Fibroblast of lung (primary cell): ENCODE results near the gene IMMP2L. TPM values are rescaled to one million over a fixed set of nuclear protein-coding genes. Genes with fewer than 3 reads are reported as not detected.

Experiments
- DNase-seq, 2 donors: peaks; one replicate each; pipeline versions ENCODE4 v3.0.0 to v3.0.0-alpha.2; 2010; ENCODE audit warnings: low read depth in 2 of 2
- H2AFZ ChIP-seq: 2 replicates; pipeline ENCODE4 v1.5.1; 2012; ENCODE audit warnings: low read length, control low read depth, inconsistent platforms
- H3K27ac ChIP-seq: 2 replicates; pipeline ENCODE4 v1.5.1; 2011; ENCODE audit warnings: low read length, control low read depth; ENCODE audit not compliant: insufficient read depth
- H3K27me3 ChIP-seq: 2 replicates; pipeline ENCODE4 v1.5.1; 2011; ENCODE audit warnings: mild to moderate bottlenecking, low read length; ENCODE audit not compliant: control insufficient read depth, insufficient read depth
- H3K36me3 ChIP-seq: 2 replicates; pipeline ENCODE4 v1.5.1; 2011; ENCODE audit warnings: low read length; ENCODE audit not compliant: control insufficient read depth, insufficient read depth
- H3K4me1 ChIP-seq: 2 replicates; pipeline ENCODE4 v1.5.1; 2011; ENCODE audit warnings: low read length; ENCODE audit not compliant: control insufficient read depth, insufficient read depth; ENCODE audit errors: extremely low read depth
- H3K4me2 ChIP-seq: 2 replicates; pipeline ENCODE4 v1.5.1; 2011; ENCODE audit warnings: low read length, control low read depth; ENCODE audit not compliant: insufficient read depth; ENCODE audit errors: extremely low read depth
- H3K4me3 ChIP-seq, 4 experiments: fragments of 200-600 bp in 1 of 4; sonication (generic) in 1 of 4; replicated peaks in 1 of 4; 2 replicates each; pipeline ENCODE4 v1.5.1; 2011 to 2016; ENCODE audit warnings: low read length in 4 of 4, low read depth in 3 of 4, mild to moderate bottlenecking in 3 of 4, control low read depth in 2 of 4, inconsistent platforms in 1 of 4, mixed read lengths in 1 of 4; ENCODE audit not compliant: insufficient read depth in 1 of 4; ENCODE audit errors: control extremely low read depth in 1 of 4
- H3K79me2 ChIP-seq: 2 replicates; pipeline ENCODE4 v1.5.1; 2012; ENCODE audit warnings: mild to moderate bottlenecking, low read length, inconsistent platforms; ENCODE audit not compliant: control insufficient read depth, insufficient read depth
- H3K9ac ChIP-seq: 2 replicates; pipeline ENCODE4 v1.5.1; 2011; ENCODE audit warnings: mild to moderate bottlenecking, low read length, control low read depth; ENCODE audit not compliant: insufficient read depth
- H3K9me3 ChIP-seq: 2 replicates; pipeline ENCODE4 v1.5.1; 2012; ENCODE audit warnings: low read depth, low read length; ENCODE audit not compliant: control insufficient read depth, insufficient read depth
- H4K20me1 ChIP-seq: 2 replicates; pipeline ENCODE4 v1.5.1; 2011; ENCODE audit warnings: low read length; ENCODE audit not compliant: control insufficient read depth, insufficient read depth; ENCODE audit errors: extremely low read depth
- EZH2 ChIP-seq: IDR thresholded peaks from 2 replicates; pipeline ENCODE4 v1.5.1; 2012; ENCODE audit warnings: low read length, control low read depth, mild to moderate bottlenecking; ENCODE audit errors: missing control alignments
- polyA plus RNA-seq, 2 donors: library from polyadenylated mRNA; depleted of rRNA in 1 of 2; stranded (reverse) in 1 of 2; unstranded in 1 of 2; fragments of >200 nt; gene quantifications; 2 replicates each; pipeline ENCODE4 v1.2.1, GENCODE V29; 2011 to 2012; ENCODE audit warnings: missing spikeins in 1 of 2
- total RNA-seq: library from RNA; depleted of rRNA; stranded (reverse); fragments of >200 nt; gene quantifications from 2 replicates; pipeline ENCODE4 v1.2.1, GENCODE V29; 2014
- TF ChIP-seq, protein P1 (sequence below), 2 donors: IDR thresholded peaks in 1 of 2; conservative IDR thresholded peaks in 1 of 2; 1 replicate in 1 of 2; 2 replicates in 1 of 2; pipeline ENCODE4 v1.5.1; 2011 to 2012; ENCODE audit warnings: low read length in 2 of 2, control low read depth in 1 of 2, inconsistent platforms in 1 of 2, low read depth in 1 of 2, mild to moderate bottlenecking in 1 of 2

IMMP2L gene
- total and polyA plus RNA-seq, 2 donors (not counting 1 experiment from before 2014, with no cell fraction given): 6.9 to 14.4 TPM

DNA sequence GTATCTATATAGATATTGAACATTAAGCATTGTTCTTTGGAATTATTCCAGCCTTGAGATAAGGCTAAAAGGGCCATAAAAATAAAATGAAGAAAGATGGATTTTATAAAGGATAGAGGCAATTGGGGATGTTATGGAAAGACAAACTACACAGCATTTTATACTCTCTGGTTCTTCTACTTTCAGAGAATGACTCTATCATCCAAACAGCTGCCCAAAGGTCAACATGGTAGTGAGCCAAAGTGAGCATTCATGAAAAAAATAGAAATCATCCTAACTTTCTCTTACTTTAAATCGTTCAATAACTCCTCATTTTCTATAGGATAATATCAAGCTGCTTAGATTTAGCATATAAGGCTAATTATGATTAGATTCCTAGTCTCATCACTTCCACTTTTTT is 25.2 kb downstream of the IMMP2L start:
- no peak for DNase-seq
- Histone ChIP-seq H3K36me3 (no peaks in the 10 kb centered on the region), H3K27ac (no peak overlapping the region), H3K79me2 (no peaks in the 10 kb centered on the region), H3K9ac (no peak overlapping the region), H3K4me1 (no peaks in the 10 kb centered on the region), H2AFZ (no peak overlapping the region), H3K9me3 (no peaks in the 10 kb centered on the region), H3K27me3 (no peaks in the 10 kb centered on the region), H3K4me3 (no peak overlapping the region), H3K4me2 (no peak overlapping the region), H4K20me1 (no peaks in the 10 kb centered on the region)
- TF ChIP-seq, protein P1, sequence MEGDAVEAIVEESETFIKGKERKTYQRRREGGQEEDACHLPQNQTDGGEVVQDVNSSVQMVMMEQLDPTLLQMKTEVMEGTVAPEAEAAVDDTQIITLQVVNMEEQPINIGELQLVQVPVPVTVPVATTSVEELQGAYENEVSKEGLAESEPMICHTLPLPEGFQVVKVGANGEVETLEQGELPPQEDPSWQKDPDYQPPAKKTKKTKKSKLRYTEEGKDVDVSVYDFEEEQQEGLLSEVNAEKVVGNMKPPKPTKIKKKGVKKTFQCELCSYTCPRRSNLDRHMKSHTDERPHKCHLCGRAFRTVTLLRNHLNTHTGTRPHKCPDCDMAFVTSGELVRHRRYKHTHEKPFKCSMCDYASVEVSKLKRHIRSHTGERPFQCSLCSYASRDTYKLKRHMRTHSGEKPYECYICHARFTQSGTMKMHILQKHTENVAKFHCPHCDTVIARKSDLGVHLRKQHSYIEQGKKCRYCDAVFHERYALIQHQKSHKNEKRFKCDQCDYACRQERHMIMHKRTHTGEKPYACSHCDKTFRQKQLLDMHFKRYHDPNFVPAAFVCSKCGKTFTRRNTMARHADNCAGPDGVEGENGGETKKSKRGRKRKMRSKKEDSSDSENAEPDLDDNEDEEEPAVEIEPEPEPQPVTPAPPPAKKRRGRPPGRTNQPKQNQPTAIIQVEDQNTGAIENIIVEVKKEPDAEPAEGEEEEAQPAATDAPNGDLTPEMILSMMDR (conservative IDR thresholded peaks at IDR 0.05 in 1 of 2, IDR thresholded peaks at IDR 0.05 in 1 of 2; ENCODE audit: low read depth in 1 of 2, low read length in 2 of 2): no peak
- TF ChIP-seq EZH2: no peak

GRCh38 chr7:111535142-111535870 is 27.0 kb downstream of the IMMP2L start:
- no peak for TF ChIP-seq EZH2
- TF ChIP-seq, protein P1 (conservative IDR thresholded peaks at IDR 0.05 in 1 of 2, IDR thresholded peaks at IDR 0.05 in 1 of 2; ENCODE audit: low read depth in 1 of 2, low read length in 2 of 2): no peak
- H3K4me1 ChIP-seq: no peaks in the 10 kb centered on the region
- no peak overlapping the region for H3K9ac ChIP-seq
- no peak overlapping the region for H3K27ac ChIP-seq
- H3K79me2 ChIP-seq: no peaks in the 10 kb centered on the region
- H2AFZ ChIP-seq: no peak overlapping the region
- no peaks in the 10 kb centered on the region for H4K20me1 ChIP-seq
- no peak overlapping the region for H3K4me3 ChIP-seq
- DNase-seq: no peak
- H3K9me3 ChIP-seq: no peaks in the 10 kb centered on the region
- no peaks in the 10 kb centered on the region for H3K36me3 ChIP-seq
- H3K4me2 ChIP-seq: no peak overlapping the region
- no peaks in the 10 kb centered on the region for H3K27me3 ChIP-seq

DNA sequence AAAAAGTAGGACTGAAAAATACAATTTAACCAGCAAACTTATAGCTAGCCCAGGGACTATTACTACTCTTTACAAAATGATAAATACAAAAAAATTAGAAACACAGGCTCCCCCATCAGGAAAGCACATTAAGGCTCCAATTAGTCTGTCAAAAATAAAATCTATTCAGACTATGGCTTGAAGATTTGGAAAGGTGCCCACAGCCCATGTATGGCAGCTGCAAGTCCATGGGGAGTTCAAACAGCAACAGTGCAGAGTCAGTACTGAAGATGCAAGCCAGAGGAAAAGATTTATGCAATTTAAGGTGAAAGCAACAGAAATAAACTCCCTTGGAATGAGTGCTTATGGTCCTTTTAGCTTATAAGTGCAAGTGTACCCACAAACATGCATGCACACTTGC is 29.7 kb downstream of the IMMP2L start:
- TF ChIP-seq, protein P1 (conservative IDR thresholded peaks at IDR 0.05 in 1 of 2, IDR thresholded peaks at IDR 0.05 in 1 of 2; ENCODE audit: low read depth in 1 of 2, low read length in 2 of 2): no peak
- no peak for TF ChIP-seq EZH2
- Histone ChIP-seq H3K27me3 (no peaks in the 10 kb centered on the region), H4K20me1 (no peaks in the 10 kb centered on the region), H3K27ac (no peak overlapping the region), H3K79me2 (no peaks in the 10 kb centered on the region), H2AFZ (no peak overlapping the region), H3K9me3 (no peaks in the 10 kb centered on the region), H3K36me3 (no peaks in the 10 kb centered on the region), H3K4me3 (no peak overlapping the region), H3K9ac (no peak overlapping the region), H3K4me2 (no peak overlapping the region), H3K4me1 (no peaks in the 10 kb centered on the region)
- DNase-seq: peak in 1 of 2 donors; percentile 39
